Spleen (tissue), 11 donors: Measurements from ENCODE around the gene SNW1. TPM values are rescaled to one million over a fixed set of nuclear protein-coding genes. Genes with fewer than 3 reads are reported as not detected.
"Not testable (repeated sequence)": the region's sequence is repeated elsewhere in the genome, so short reads cannot be mapped to it uniquely, and the experiment has no call there.

ENCODE experiments used
- DNase-seq: peaks from one replicate; pipeline ENCODE4 v3.0.0-alpha.2; 2020
- H3K27ac ChIP-seq, 8 donors: fragments of 200-600 bp; sonication (generic) in 7 of 8; 1 replicate in 4 of 8; 2 replicates in 4 of 8; pipeline versions ENCODE4 v1.5.0 to v1.8.0; 2016 to 2021; ENCODE audit warnings: inconsistent platforms in 4 of 8, mild to moderate bottlenecking in 4 of 8, moderate library complexity in 1 of 8
- H3K27me3 ChIP-seq, 7 donors: fragments of 200-600 bp; sonication (generic) in 6 of 7; replicated peaks in 1 of 7; 1 replicate in 4 of 7; 2 replicates in 3 of 7; pipeline versions ENCODE4 v1.5.0 to v1.8.0; 2016 to 2021; ENCODE audit warnings: inconsistent platforms in 3 of 7, mild to moderate bottlenecking in 1 of 7
- H3K36me3 ChIP-seq, 6 donors: fragments of 200-600 bp; sonication (generic) in 5 of 6; 1 replicate in 4 of 6; 2 replicates in 2 of 6; pipeline versions ENCODE4 v1.5.0 to v1.8.0; 2016 to 2021; ENCODE audit warnings: inconsistent platforms in 2 of 6
- H3K4me1 ChIP-seq, 6 donors: fragments of 200-600 bp; sonication (generic) in 5 of 6; 1 replicate in 3 of 6; 2 replicates in 3 of 6; pipeline versions ENCODE4 v1.5.0 to v1.8.0; 2016 to 2021; ENCODE audit warnings: inconsistent platforms in 3 of 6
- H3K4me3 ChIP-seq, 8 donors: fragments of 200-600 bp; sonication (generic) in 7 of 8; 1 replicate in 4 of 8; 2 replicates in 4 of 8; pipeline versions ENCODE4 v1.5.0 to v1.8.0; 2016 to 2021; ENCODE audit warnings: inconsistent platforms in 4 of 8, mild to moderate bottlenecking in 4 of 8, moderate library complexity in 2 of 8
- H3K9me3 ChIP-seq, 8 donors: fragments of 200-600 bp; sonication (generic) in 7 of 8; 1 replicate in 4 of 8; 2 replicates in 4 of 8; pipeline versions ENCODE4 v1.5.0 to v1.8.0; 2016 to 2021; ENCODE audit warnings: inconsistent platforms in 4 of 8
- CTCF ChIP-seq, 11 experiments: fragments of 200-600 bp in 7 of 11; fragments of 450-650 bp in 4 of 11; sonication (generic) in 4 of 11; IDR thresholded peaks in 8 of 11; conservative IDR thresholded peaks in 3 of 11; 1 replicate in 7 of 11; 2 replicates in 4 of 11; pipeline versions ENCODE4 v1.4.0 to v1.8.0; 2016 to 2021; ENCODE audit warnings: antibody characterized with exemption in 11 of 11, inconsistent platforms in 4 of 11, mild to moderate bottlenecking in 1 of 11
- POLR2A ChIP-seq, 3 donors: fragments of 450-650 bp; IDR thresholded peaks; one replicate each; pipeline ENCODE4 v1.5.1; 2017; ENCODE audit warnings: antibody characterized with exemption in 3 of 3, mild to moderate bottlenecking in 1 of 3
- POLR2AphosphoS5 ChIP-seq, 3 donors: sonication (generic); formaldehyde crosslinking; IDR thresholded peaks; one replicate each; pipeline ENCODE4 v1.5.1; 2017; ENCODE audit warnings: antibody characterized with exemption in 3 of 3
- WGBS, 5 donors: extraction: QIAGEN DNeasy Blood & Tissue Kit in 3 of 5; methylation state at CpG; one replicate each; pipeline versions ENCODE4 v1.1.5 to v1.1.7; 2013 to 2018; 5-methylcytosine and 5-hydroxymethylcytosine counted together
- intact Hi-C: fragments of 100-400 bp; cut with DNase I; formaldehyde crosslinking; loops from one replicate; pipeline ENCODE4 v1.15.0; 2023; ENCODE audit warnings: low total_unique reads
- polyA plus RNA-seq, 3 donors: library from polyadenylated mRNA; stranded (reverse); fragments of 200-250 nt; gene quantifications; one replicate each; pipeline ENCODE4 v1.2.1, GENCODE V29; 2013
- total RNA-seq, 7 donors: library from RNA; depleted of rRNA in 3 of 7; stranded (reverse); fragments of >200 nt in 3 of 7; fragmentation: NEBNext Ultra II Directional in 4 of 7; extraction: Animal tissue kit (Norgen Biotek cat#: 25700) in 4 of 7; gene quantifications; one replicate each; pipeline versions ENCODE4 v1.1.0 to v1.2.1, GENCODE V29; 2016 to 2021
- donor health status: healthy with polysubstance abuse.
- donor health status: DM: no; HTN: no; CAD: no; lungs with moderate emphysema.
- donor health status: DM: no; HTN: no; CAD: no.
- donor health status: Bipolar disorder and iron deficiency.
- donor health status: healthy.
- donor health status: DM: no; HTN: no; CAD: no.
- donor health status: DM: yes; HTN: yes; CAD: no.

SNW1 gene
- total and polyA plus RNA-seq, 10 donors = 35.2 to 77.3 (median 54.5) TPM

- Histone ChIP-seq H3K9me3 (no peaks in the 10 kb centered on the region), H3K27me3 (no peaks in the 10 kb centered on the region), H3K36me3 (peaks cover 0 to 10% (median 3%) of the 10 kb centered on the region in 6 donors), H3K4me1 (peaks cover 30 to 51% (median 47%) of the 10 kb centered on the region in 6 donors), H3K27ac (peak overlapping the region; percentile 93 to 97 (median 96)), H3K4me3 (peak overlapping the region; percentile 79 to 99 (median 92))
- intact Hi-C loops = no loop called here
- no peak for TF ChIP-seq POLR2AphosphoS5 (IDR thresholded peaks at IDR 0.05)
- TF ChIP-seq POLR2A (IDR thresholded peaks at IDR 0.05) = peak in 1 of 3 donors; percentile 6
- TF ChIP-seq CTCF (IDR thresholded peaks at IDR 0.05 in 8 of 11, conservative IDR thresholded peaks at IDR 0.05 in 3 of 11) = no peak
- DNase-seq = no peak
- 1 to 3% (median 2%) methylated on average over 24 of the region's 24 CpGs for WGBS, 5 donors
These were observed 412 bp upstream of the SNW1 start for GRCh38 chr14:77761205-77761931.

- H3K4me3 ChIP-seq = no peak overlapping the region
- H3K4me1 ChIP-seq = peaks cover 12 to 59% (median 34%) of the 10 kb centered on the region in 6 donors
- DNase-seq = no peak
- no peaks in the 10 kb centered on the region for H3K9me3 ChIP-seq
- TF ChIP-seq POLR2A (IDR thresholded peaks at IDR 0.05) (no peak), CTCF (IDR thresholded peaks at IDR 0.05 in 8 of 11, conservative IDR thresholded peaks at IDR 0.05 in 3 of 11) (no peak), POLR2AphosphoS5 (IDR thresholded peaks at IDR 0.05) (no peak)
- H3K36me3 ChIP-seq = peaks cover 3 to 92% (median 64%) of the 10 kb centered on the region in 6 donors
- 56 to 93% (median 74%) methylated on average over 3 of the region's 3 CpGs for WGBS, 5 donors
- intact Hi-C loops = no loop called here
- H3K27ac ChIP-seq = peak overlapping the region in 1 of 8 donors; percentile 10
- H3K27me3 ChIP-seq = no peaks in the 10 kb centered on the region
These were observed 8.0 kb downstream of the SNW1 start for GRCh38 chr14:77752799-77753516.

- peaks cover 3 to 97% (median 70%) of the 10 kb centered on the region in 6 donors for H3K36me3 ChIP-seq
These were observed 8.7 kb downstream of the SNW1 start for GRCh38 chr14:77752266-77752665.

GRCh38 chr14:77747425-77747824 lies 13.5 kb downstream of the SNW1 start:
- H3K9me3 ChIP-seq, H3K27ac ChIP-seq, DNase-seq, intact Hi-C loops, H3K4me3 ChIP-seq, H3K27me3 ChIP-seq: not testable (repeated sequence)
- 88 to 95% (median 91%) methylated on average over 16 to 33 of the region's 33 CpGs for WGBS, 5 donors
- Histone ChIP-seq H3K4me1 (peaks cover 0 to 33% (median 6%) of the 10 kb centered on the region in 6 donors), H3K36me3 (peaks cover 3 to 100% (median 72%) of the 10 kb centered on the region in 6 donors)

More at GRCh38 chr14:77752266-77752665, 8.7 kb downstream of the SNW1 start:
- TF ChIP-seq CTCF (IDR thresholded peaks at IDR 0.05 in 8 of 11, conservative IDR thresholded peaks at IDR 0.05 in 3 of 11) = no peak
- no peak for TF ChIP-seq POLR2A (IDR thresholded peaks at IDR 0.05)
- no peak for TF ChIP-seq POLR2AphosphoS5 (IDR thresholded peaks at IDR 0.05)
- Histone ChIP-seq H3K27me3 (no peaks in the 10 kb centered on the region), H3K4me1 (peaks cover 10 to 52% (median 27%) of the 10 kb centered on the region in 6 donors), H3K4me3 (no peak overlapping the region), H3K27ac (no peak overlapping the region), H3K9me3 (no peaks in the 10 kb centered on the region)
- 95 to 99% (median 98%) methylated on average over 2 of the region's 2 CpGs for WGBS, 5 donors
- intact Hi-C loops = no loop called here
- DNase-seq = no peak
